ENCODE measurements around the gene BNIP3.
"Not testable (repeated sequence)": the region's sequence is repeated elsewhere in the genome, so short reads cannot be mapped to it uniquely, and the experiment has no call there.

The BNIP3 gene

GRCh38 chr10:132001238-132001972 is 19.7 kb upstream of the BNIP3 start:
- DNase-seq, result no peak

DNA sequence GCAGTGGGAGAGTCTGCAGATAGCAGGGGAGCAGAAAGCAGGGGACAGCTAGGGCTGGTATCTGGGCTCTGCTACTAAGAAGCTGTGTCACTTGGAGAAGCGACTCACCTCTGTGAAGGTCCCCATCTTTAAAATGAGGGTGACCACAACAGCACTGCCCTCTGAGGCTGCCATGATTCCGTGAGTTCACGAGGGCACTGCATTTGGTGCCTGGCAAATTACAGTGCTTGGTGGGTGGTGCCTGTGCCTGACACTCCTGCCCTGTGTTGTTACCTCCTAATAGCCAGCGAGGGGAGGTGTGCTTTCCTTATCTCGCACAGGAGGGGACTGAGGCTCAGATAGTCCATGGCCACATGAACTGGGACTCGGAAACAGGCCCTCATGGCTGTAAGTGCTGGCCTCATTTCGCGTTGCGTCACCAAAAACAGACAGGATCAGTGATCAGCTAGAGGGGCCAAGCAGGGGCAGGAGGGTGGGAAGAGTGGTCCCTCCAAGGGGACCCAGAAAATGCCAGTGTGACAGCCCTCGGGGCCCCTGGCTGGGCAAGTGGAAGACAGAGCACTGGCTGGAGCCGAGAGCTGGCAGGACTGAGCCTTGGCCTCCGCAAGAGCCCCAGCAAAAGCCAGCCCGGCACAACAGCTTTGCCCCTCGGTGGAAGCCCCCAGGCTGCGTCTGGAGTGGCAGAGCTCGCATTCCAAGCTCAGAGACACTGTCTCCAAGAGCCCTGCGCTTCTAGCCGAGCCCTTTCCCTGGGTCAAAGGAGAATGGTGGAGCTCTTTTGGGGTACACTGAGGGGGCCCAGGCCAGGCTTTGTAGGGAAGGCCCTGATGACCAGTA is 17.3 kb upstream of the BNIP3 start:
- no peak for DNase-seq

- no peak for DNase-seq
These were observed 16.5 kb upstream of the BNIP3 start for GRCh38 chr10:131998050-131998844.

- no peak for DNase-seq
These were observed 15.8 kb upstream of the BNIP3 start for GRCh38 chr10:131997366-131998049.

DNA sequence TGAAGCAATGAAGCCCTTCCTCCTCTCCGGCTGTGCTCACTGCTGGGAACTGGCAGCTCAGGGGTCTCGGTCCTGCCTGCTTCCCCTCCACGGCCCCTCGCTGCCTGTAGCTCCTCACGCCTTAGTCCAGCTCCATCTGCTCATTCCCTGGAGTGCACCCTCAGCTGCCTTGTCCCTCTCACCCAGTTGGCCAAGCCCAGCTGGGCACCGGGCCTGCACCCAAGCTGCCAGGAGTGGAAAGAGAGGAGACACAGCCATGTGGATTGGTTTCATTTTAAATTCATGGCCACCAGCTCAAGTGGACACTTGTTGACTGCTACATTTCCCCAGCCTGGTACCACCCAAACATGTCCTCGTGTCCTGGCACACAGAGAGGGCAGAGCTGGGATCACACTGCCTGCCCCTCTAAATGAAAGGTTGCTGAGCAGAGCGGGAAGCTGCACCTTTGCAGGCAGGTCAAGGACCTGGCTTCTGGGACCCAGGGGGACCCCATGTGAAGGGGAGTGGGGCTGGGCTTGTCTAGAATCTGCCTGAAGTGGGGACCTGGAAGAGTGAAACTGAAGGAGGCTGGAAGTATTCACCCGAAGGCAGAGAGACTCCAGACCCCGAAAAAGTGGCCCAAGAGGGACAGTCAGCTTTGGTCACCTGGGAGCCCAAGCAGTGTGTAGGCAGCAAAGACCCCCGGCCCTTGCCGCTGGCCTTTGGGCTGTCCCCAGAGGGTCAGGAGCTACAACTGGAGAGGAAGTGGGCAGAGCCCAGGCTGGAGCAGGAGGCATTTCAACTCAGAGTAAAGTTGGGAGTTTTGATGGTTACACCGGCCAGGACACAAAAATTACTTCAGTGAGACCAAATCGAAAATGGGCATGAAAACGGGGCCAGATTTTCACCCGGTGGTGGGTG is 15.0 kb upstream of the BNIP3 start:
- DNase-seq, result no peak

GRCh38 chr10:131994435-131994834 is 12.7 kb upstream of the BNIP3 start:
- DNase-seq, result no peak

DNA sequence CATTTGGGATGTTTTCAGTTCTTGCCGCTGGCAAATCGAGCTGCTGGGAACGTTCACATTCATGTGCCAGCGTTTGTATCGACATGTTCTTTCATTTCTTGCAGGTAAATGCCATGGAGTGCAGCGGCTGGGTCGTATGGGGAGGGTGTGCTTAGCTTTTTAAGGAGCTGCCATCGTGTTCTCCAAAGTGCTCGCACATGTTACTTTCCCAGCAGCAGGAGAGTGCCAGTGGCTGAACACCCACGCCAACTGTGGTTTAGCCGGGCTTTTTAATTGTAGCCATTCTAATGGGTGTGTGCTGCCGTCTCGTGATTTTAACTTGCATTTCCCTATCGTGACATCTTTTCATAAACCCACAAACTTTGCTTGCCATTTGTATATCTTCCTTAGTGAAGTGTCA is 11.6 kb upstream of the BNIP3 start:
- DNase-seq, result no peak

GRCh38 chr10:131991726-131992125 is 10.0 kb upstream of the BNIP3 start:
- DNase-seq, result no peak

GRCh38 chr10:131987786-131988185 is 6.1 kb upstream of the BNIP3 start:
- not testable (repeated sequence) for DNase-seq

- not testable (repeated sequence) for DNase-seq
These were observed 5.6 kb upstream of the BNIP3 start for GRCh38 chr10:131987301-131987700.

GRCh38 chr10:131986851-131987250 is 5.1 kb upstream of the BNIP3 start:
- DNase-seq, result not testable (repeated sequence)

- no peak for DNase-seq
These were observed 2.1 kb upstream of the BNIP3 start for GRCh38 chr10:131983780-131984179.

DNA sequence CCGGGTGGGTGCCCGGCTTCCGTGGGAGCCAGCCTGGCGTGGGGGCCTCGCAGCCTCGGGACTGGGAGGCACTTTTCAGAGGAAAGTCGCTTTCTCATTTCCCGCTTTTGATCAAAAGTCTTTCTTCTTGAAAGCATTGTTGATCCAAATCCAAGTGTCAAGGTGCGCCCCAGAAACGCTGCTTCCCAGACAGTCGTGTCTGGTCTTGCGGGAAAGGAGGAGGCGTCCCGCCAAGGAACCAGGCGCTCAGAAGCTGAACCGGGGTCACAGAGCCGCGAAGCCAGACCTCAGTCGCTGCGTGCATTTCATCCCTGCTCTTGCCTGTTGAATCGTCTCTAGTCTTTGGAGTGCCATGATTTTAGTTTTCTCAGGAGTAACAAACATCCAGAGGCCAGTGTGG is 1.1 kb upstream of the BNIP3 start:
- no peak for DNase-seq

- DNase-seq, result no peak
These were observed 548 bp upstream of the BNIP3 start for GRCh38 chr10:131982185-131982756.

- no peak for DNase-seq
These were observed 828 bp downstream of the BNIP3 start for GRCh38 chr10:131980761-131981428.

GRCh38 chr10:131980321-131980720 is 1.4 kb downstream of the BNIP3 start:
- DNase-seq, result no peak

DNA sequence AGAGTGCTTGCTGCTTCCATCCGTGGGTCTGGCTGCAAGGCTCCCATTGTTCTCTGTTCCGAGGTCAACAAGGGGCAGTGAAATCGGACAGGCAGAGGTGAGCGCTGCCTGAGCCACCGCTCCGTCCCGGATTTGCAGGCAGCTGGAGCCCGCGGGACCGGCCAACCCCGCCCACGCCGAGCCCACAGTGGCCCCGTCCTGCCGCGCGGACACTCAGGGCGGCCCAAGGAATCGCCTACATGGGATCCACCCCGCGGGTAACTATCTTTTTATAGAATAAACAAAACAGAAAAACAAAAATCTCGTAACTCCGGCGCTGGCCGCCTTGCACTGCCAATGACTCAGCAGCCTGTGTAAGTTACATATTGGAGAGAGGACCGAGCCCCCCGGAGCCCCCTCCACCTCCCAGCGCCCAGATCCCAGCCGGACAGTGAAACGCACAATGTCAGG is 1.9 kb downstream of the BNIP3 start:
- DNase-seq, result no peak

DNA sequence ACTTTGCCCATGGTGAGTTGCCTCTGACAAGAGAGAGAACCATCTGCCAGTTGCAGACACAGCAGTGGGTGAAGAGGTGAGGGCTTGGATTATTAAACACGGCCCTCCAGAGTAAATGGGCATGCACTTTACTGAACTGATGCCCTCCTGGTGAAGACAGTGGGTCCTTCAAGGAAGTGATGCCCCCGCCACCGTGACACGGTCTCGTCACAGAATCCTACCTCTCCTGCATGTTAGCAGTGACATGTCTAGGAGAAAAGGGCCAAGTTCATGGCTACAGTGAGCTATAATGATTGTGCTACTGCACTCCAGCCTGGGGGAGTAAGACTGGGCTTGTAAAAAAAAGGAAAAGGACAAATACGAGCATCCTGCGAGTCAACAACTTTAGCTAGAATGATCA is 2.4 kb downstream of the BNIP3 start:
- DNase-seq, result no peak

GRCh38 chr10:131978851-131979250 is 2.9 kb downstream of the BNIP3 start:
- DNase-seq, result no peak

DNA sequence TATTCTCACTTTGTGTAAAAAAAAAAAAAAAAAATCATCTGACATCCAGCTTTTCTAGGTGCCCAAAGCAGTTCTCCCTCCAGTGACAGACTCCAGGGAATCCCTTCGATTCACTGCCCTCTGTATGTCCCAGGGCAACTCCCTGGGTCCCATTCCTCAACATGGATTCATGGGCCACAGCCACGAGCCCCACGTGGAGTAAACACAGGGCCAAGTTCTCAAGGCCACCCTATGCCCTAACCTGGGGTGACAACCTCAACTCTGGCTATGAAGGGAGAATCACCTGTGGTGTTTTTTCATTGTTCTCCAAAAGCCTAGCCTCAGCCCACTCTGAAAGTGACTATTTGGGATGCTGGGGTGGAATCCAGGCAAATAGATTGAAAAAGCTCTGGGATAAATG is 3.4 kb downstream of the BNIP3 start:
- no peak for DNase-seq
